GM19193 (cell line): ENCODE measurements around the gene ABCG1.

Experiments used
- POLR2A ChIP-seq: IDR thresholded peaks from 4 replicates; pipeline ENCODE4 v1.6.1; 2011; ENCODE audit not compliant: insufficient read depth, insufficient read length; ENCODE audit errors: extremely low read depth

ABCG1 gene

GRCh38 chr21:42258150-42258884 lies 39.4 kb downstream of the ABCG1 start:
- no peak for TF ChIP-seq POLR2A

- TF ChIP-seq POLR2A = no peak
Measured at GRCh38 chr21:42258885-42259407, 40.0 kb downstream of the ABCG1 start.

- TF ChIP-seq POLR2A = no peak
Measured at GRCh38 chr21:42260121-42260520, 41.2 kb downstream of the ABCG1 start.

GRCh38 chr21:42261829-42262200 lies 42.9 kb downstream of the ABCG1 start:
- no peak for TF ChIP-seq POLR2A

- no peak for TF ChIP-seq POLR2A
Measured at GRCh38 chr21:42262831-42263231, 43.9 kb downstream of the ABCG1 start.

- TF ChIP-seq POLR2A = no peak
Measured at GRCh38 chr21:42263591-42264131, 44.7 kb downstream of the ABCG1 start.

GRCh38 chr21:42264245-42265195 lies 45.6 kb downstream of the ABCG1 start:
- no peak for TF ChIP-seq POLR2A

GRCh38 chr21:42265231-42265812 lies 46.4 kb downstream of the ABCG1 start:
- no peak for TF ChIP-seq POLR2A

- TF ChIP-seq POLR2A = no peak
Measured at GRCh38 chr21:42266971-42267556, 48.1 kb downstream of the ABCG1 start.

- TF ChIP-seq POLR2A = no peak
Measured at GRCh38 chr21:42269386-42269785, 50.4 kb downstream of the ABCG1 start.

- no peak for TF ChIP-seq POLR2A
Measured at GRCh38 chr21:42271065-42271464, 52.1 kb downstream of the ABCG1 start.

- no peak for TF ChIP-seq POLR2A
Measured at GRCh38 chr21:42272109-42272962, 53.4 kb downstream of the ABCG1 start.

GRCh38 chr21:42272984-42273600 lies 54.2 kb downstream of the ABCG1 start:
- no peak for TF ChIP-seq POLR2A
